A549 treated with AZD2906 at 1 μM for 4 hours (cell line): Measurements from ENCODE around the gene CYP27C1. TPM values are rescaled to one million over a fixed set of nuclear protein-coding genes. Genes with fewer than 3 reads are reported as not detected.

Source experiments
- total RNA-seq: library from RNA; stranded (reverse); fragments of 200-300 nt; extraction: Qiagen RNA extraction; gene quantifications from 5 replicates; pipeline ENCODE4 v1.2.3, GENCODE V29; 2022

CYP27C1 gene
- 3.0 to 3.9 TPM (median 3.5 TPM) in 5 replicates for total RNA-seq

GRCh38 chr2:127220102-127220767 lies at the start of gene CYP27C1:
Gene CYP27C1, minus strand, starts transcription at chr2:127220299. Its CDS starts 29 bp downstream, at chr2:127220270.

Other genes with a start within 250 kb of the CYP27C1 start
- 31.2 to 35.4 TPM (median 33.6 TPM) in 5 replicates for gene BIN1, start 113.1 kb downstream of the CYP27C1 start, total RNA-seq
- 37.5 to 46.9 TPM (median 39.9 TPM) in 5 replicates for gene ERCC3, start 73.8 kb upstream of the CYP27C1 start, total RNA-seq
- 13.0 to 20.7 TPM (median 19.5 TPM) in 5 replicates for gene MAP3K2, start 167.7 kb upstream of the CYP27C1 start, total RNA-seq
- gene PROC, start 198.1 kb upstream of the CYP27C1 start, total RNA-seq, result 5.0 to 5.8 TPM (median 5.5 TPM) in 5 replicates